Activated CD8-positive, alpha-beta memory T cell treated with anti-CD3 and anti-CD28 coated beads for 36 hours (primary cell): ENCODE data around the gene LRRC2. TPM values are rescaled to one million over a fixed set of nuclear protein-coding genes. Genes with fewer than 3 reads are reported as not detected.
"Not testable (repeated sequence)": the region's sequence is repeated elsewhere in the genome, so short reads cannot be mapped to it uniquely, and the experiment has no call there.

ENCODE experiments used
- CTCF ChIA-PET: fragments of 350-600 bp; sonication (Branson Sonifier 250); formaldehyde crosslinking; loops from one replicate; lab custom pipeline; 2021; ENCODE audit warnings: antibody characterized with exemption; lab: Charles Lee
- POLR2A ChIA-PET: fragments of 350-600 bp; sonication (Branson Sonifier 250); formaldehyde crosslinking; loops from one replicate; lab custom pipeline; 2021; ENCODE audit warnings: antibody characterized with exemption; lab: Charles Lee
- total RNA-seq, 2 experiments: library from RNA; stranded (reverse); gene quantifications; one replicate each; pipeline ENCODE4 v1.2.3, GENCODE V29; 2021

The LRRC2 gene
- total RNA-seq, 2 experiments from 2014 or later, result not detected

DNA sequence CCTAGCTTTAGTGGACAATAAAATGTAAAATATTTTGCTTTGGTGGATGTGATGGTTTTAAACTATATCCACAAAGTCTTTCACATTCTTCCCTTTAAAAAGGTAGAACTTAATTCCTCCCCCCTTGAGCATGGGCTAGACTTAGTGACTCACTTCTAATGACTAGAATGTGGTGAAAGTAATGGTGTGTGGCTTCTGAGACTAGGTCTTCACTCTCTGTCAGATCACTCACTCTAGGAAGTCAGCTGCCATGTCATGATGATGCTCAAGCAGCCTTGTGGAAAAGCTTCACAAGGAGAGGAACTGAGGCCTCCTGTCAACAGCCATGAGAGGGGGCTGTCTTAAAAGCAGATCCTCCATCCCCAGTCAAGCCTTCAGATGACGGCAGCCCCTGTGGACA is 4.2 kb downstream of the LRRC2 start:
- ChIA-PET POLR2A (no interaction called here), CTCF (interaction anchor here (1.5 to 6.7 kb wide), 2 partner anchors 23 to 73 kb away, joined by 4 to 71 read pairs; no protein-coding TSS in a partner anchor)

- CTCF ChIA-PET, result interaction anchor here (1.5 to 6.7 kb wide), 2 partner anchors 23 to 73 kb away, joined by 4 to 71 read pairs; no protein-coding TSS in a partner anchor
- POLR2A ChIA-PET, result no interaction called here
These were observed 4.6 kb downstream of the LRRC2 start for GRCh38 chr3:46561511-46561910.

GRCh38 chr3:46559091-46559704 is 6.9 kb downstream of the LRRC2 start:
- POLR2A ChIA-PET, result no interaction called here
- CTCF ChIA-PET, result interaction anchor here (0.7 to 6.7 kb wide), 3 partner anchors 24 to 76 kb away, joined by 3 to 71 read pairs (median 3); no protein-coding TSS in a partner anchor

DNA sequence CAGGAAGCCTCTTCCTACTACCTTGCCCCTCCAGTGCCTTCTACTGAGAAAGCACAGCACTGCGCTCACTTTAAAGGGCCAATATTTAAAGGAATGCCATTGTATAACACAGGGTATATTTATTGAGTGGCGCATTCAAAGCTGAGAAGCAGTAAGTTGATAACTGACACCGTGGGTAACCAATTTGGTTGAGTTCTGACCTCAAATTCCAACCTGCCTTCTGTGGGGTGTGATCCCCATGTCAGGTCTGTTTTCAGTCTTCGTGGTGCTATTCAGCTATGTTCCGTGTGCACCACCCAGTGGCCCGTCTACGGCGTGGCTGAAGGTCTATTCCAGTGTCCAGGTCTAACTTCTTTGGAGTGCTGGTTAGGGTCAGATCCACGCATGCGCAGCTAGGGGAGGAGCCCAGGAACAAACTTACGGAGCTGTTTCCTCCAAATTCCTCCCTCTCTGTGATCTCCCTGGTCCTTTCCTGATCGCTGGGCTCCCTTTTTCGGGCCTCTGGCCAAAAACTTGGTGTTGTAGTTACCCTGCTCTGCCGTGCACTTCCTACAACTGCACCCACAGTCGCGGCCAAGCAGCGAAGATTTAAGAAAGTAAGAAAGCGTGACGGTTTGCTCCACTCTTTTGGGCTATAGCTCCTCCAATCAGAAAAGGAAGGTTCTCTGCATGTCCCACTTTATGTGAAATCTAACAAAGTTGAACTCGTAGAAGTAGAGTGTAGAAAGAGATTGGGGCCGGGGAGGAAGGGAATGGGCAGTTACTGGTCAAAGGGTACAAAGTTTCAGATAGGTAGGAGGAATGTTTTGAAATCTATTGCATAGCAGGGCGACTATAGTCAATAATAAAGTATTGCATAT is 7.7 kb downstream of the LRRC2 start:
- ChIA-PET CTCF (interaction anchor here (0.7 to 6.7 kb wide), 8 partner anchors 9 to 189 kb away, joined by 3 to 71 read pairs (median 4); no protein-coding TSS in a partner anchor), POLR2A (no interaction called here)

DNA sequence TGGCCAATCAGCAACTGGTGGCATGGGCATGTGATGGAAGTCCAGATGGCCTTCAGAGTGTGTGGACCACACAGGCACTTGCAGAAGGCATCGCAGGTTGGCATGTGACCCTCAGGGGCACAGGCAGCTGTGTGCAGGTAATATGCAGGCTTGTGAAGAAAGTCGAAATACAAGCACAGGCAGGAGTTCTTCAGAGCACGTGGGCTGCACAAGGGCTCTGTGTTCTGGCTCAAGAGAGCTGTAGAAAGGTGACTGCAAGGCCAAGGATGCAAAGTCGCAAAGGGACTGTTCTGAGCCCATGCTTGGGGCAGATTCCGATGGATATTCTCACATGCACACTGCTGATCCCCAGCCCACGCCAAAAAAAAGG is 8.3 kb downstream of the LRRC2 start:
- ChIA-PET POLR2A (no interaction called here), CTCF (interaction anchor here (1.0 to 6.7 kb wide), 7 partner anchors 8 to 189 kb away, joined by 3 to 71 read pairs (median 5); no protein-coding TSS in a partner anchor)

GRCh38 chr3:46553154-46553553 is 12.9 kb downstream of the LRRC2 start:
- ChIA-PET POLR2A (no interaction called here), CTCF (interaction anchor here (1.8 kb wide), 1 partner anchor 65 kb away, joined by 6 read pairs; no protein-coding TSS in a partner anchor)

GRCh38 chr3:46552538-46552937 is 13.6 kb downstream of the LRRC2 start:
- POLR2A ChIA-PET, result no interaction called here

DNA sequence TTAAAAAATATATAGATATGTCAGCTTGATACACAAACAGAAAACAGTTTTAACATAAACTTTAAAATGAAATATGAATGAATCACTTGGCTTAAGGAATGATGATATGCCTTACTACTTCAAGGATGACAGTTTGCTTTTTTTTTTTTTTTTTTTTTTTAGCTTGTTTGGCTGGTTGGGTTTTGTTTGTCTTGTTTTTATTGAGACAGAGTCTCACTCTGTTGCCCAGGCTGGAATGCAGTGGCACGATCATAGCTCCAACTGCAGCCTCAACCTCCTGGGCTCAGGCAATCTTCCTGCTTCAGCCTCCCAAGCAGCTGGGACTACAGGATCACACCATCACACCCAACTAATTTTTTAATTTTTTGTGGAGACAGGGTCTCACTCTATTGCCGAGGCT is 14.5 kb downstream of the LRRC2 start:
- POLR2A ChIA-PET, result interaction anchor here (0.5 kb wide), 1 partner anchor 13 kb away, joined by 5 read pairs; no protein-coding TSS in a partner anchor
- CTCF ChIA-PET, result interaction anchor here (2.0 kb wide), 1 partner anchor 63 kb away, joined by 11 read pairs; no protein-coding TSS in a partner anchor

More at GRCh38 chr3:46552538-46552937, 13.6 kb downstream of the LRRC2 start:
- CTCF ChIA-PET, result interaction anchor here (2.0 kb wide), 1 partner anchor 64 kb away, joined by 11 read pairs; no protein-coding TSS in a partner anchor

- ChIA-PET CTCF (interaction anchor here (0.6 to 1.7 kb wide), 2 partner anchors 8 to 9 kb away, joined by 3 to 5 read pairs; no protein-coding TSS in a partner anchor), POLR2A (no interaction called here)
These were observed 16.1 kb downstream of the LRRC2 start for GRCh38 chr3:46549989-46550388.

GRCh38 chr3:46549408-46549904 is 16.6 kb downstream of the LRRC2 start:
- POLR2A ChIA-PET, result no interaction called here

DNA sequence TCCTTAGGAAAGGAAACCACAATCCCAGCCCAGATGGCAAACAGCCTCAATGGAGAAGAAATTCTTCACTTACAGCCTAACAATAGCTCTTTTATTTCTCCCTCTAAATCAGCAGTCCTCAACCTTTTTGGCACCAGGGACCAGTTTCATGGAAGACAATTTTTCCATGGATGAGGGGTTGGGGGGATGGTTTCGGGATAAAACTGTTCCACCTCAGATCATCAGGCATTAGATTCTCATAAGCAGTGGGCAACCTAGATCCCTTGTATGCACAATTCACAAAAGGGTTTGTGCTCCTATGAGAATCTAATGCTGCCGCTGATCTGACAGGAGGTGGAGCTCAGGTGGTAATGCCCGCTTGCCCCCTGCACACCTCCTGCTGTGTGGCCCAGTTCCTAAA is 17.5 kb downstream of the LRRC2 start:
- POLR2A ChIA-PET, result not testable (repeated sequence)

More at GRCh38 chr3:46549408-46549904, 16.6 kb downstream of the LRRC2 start:
- CTCF ChIA-PET, result interaction anchor here (0.6 to 1.7 kb wide), 4 partner anchors 9 to 61 kb away, joined by 3 to 5 read pairs (median 3); no protein-coding TSS in a partner anchor

GRCh38 chr3:46546896-46547440 is 19.1 kb downstream of the LRRC2 start:
- POLR2A ChIA-PET, result no interaction called here
- CTCF ChIA-PET, result interaction anchor here (2.5 kb wide), 1 partner anchor 58 kb away, joined by 7 read pairs; no protein-coding TSS in a partner anchor

More for the DNA sequence above, 17.5 kb downstream of the LRRC2 start:
- CTCF ChIA-PET, result interaction anchor here (0.8 to 1.0 kb wide), 2 partner anchors 59 to 60 kb away, joined by 3 read pairs; no protein-coding TSS in a partner anchor

GRCh38 chr3:46545818-46546630 is 20.1 kb downstream of the LRRC2 start:
- POLR2A ChIA-PET, result no interaction called here
- CTCF ChIA-PET, result interaction anchor here (2.5 kb wide), 1 partner anchor 57 kb away, joined by 7 read pairs; no protein-coding TSS in a partner anchor

- POLR2A ChIA-PET, result no interaction called here
- CTCF ChIA-PET, result interaction anchor here (2.5 kb wide), 1 partner anchor 56 kb away, joined by 7 read pairs; no protein-coding TSS in a partner anchor
These were observed 21.2 kb downstream of the LRRC2 start for GRCh38 chr3:46544771-46545503.

DNA sequence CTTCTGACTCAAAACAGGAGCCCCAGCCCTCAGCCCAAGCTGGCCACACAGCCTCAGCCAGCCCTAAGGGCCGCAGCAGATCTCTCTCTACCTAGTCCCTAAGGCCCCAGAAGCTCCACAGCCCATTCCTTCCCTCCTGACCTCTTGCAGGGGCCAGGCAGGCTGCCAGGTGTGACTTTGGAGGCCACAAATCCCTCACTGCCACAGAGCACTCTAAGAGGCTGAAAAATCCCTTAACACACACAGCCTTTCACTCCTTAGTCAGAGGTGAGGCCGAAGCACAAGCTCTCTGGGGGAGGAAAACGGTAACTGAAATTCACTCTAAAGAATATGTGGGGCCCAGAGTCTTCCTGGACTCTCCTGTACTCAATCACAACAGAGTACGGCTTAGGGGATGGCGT is 23.3 kb downstream of the LRRC2 start:
- ChIA-PET POLR2A (no interaction called here), CTCF (interaction anchor here (0.6 to 0.7 kb wide), 2 partner anchors 54 to 186 kb away, joined by 3 to 4 read pairs; no protein-coding TSS in a partner anchor)

- ChIA-PET CTCF (interaction anchor here (0.6 kb wide), 1 partner anchor 186 kb away, joined by 4 read pairs; no protein-coding TSS in a partner anchor), POLR2A (no interaction called here)
These were observed 23.8 kb downstream of the LRRC2 start for GRCh38 chr3:46542344-46542743.

- CTCF ChIA-PET, result interaction anchor here (0.6 to 1.5 kb wide), 3 partner anchors 16 to 185 kb away, joined by 3 to 4 read pairs (median 3); no protein-coding TSS in a partner anchor
- POLR2A ChIA-PET, result no interaction called here
These were observed 24.3 kb downstream of the LRRC2 start for GRCh38 chr3:46541835-46542234.
